ENCODE measurements around the gene SPATA21.
"Not testable (repeated sequence)": the region's sequence is repeated elsewhere in the genome, so short reads cannot be mapped to it uniquely, and the experiment has no call there.

Gene SPATA21

GRCh38 chr1:16464917-16465625, 27.8 kb upstream of the SPATA21 start:
- TF ChIP-seq JUND (IDR thresholded peaks at IDR 0.05; ENCODE audit: low read depth) = no peak
- in situ Hi-C loops (cut with HindIII; ENCODE audit: low pct_unique_long_range_greater_than_20kb, low sequenced_read_pairs) = no loop called here
- no peak for DNase-seq (ENCODE audit: low read depth in 1 of 2, low spot score in 1 of 2)

GRCh38 chr1:16462773-16463330, 25.6 kb upstream of the SPATA21 start:
- in situ Hi-C loops (cut with HindIII; ENCODE audit: low pct_unique_long_range_greater_than_20kb, low sequenced_read_pairs) = no loop called here
- no peak for TF ChIP-seq JUND (IDR thresholded peaks at IDR 0.05; ENCODE audit: low read depth)
- DNase-seq (ENCODE audit: low read depth in 1 of 2, low spot score in 1 of 2) = no peak

GRCh38 chr1:16461681-16462080, 24.5 kb upstream of the SPATA21 start:
- in situ Hi-C loops (cut with HindIII; ENCODE audit: low pct_unique_long_range_greater_than_20kb, low sequenced_read_pairs) = no loop called here
- TF ChIP-seq JUND (IDR thresholded peaks at IDR 0.05; ENCODE audit: low read depth) = no peak
- DNase-seq (ENCODE audit: low read depth in 1 of 2, low spot score in 1 of 2) = no peak

GRCh38 chr1:16459352-16459925, 22.2 kb upstream of the SPATA21 start:
- in situ Hi-C loops (cut with HindIII; ENCODE audit: low pct_unique_long_range_greater_than_20kb, low sequenced_read_pairs) = no loop called here
- DNase-seq (ENCODE audit: low read depth in 1 of 2, low spot score in 1 of 2) = no peak

GRCh38 chr1:16458831-16459230, 21.6 kb upstream of the SPATA21 start:
- no peak for DNase-seq (ENCODE audit: low read depth in 1 of 2, low spot score in 1 of 2)
- in situ Hi-C loops (cut with HindIII; ENCODE audit: low pct_unique_long_range_greater_than_20kb, low sequenced_read_pairs) = no loop called here
- no peak for TF ChIP-seq JUND (IDR thresholded peaks at IDR 0.05; ENCODE audit: low read depth)

More at GRCh38 chr1:16459352-16459925, 22.2 kb upstream of the SPATA21 start:
- TF ChIP-seq JUND (IDR thresholded peaks at IDR 0.05; ENCODE audit: low read depth) = no peak

- DNase-seq (ENCODE audit: low read depth in 1 of 2, low spot score in 1 of 2); in situ Hi-C loops (cut with HindIII; ENCODE audit: low pct_unique_long_range_greater_than_20kb, low sequenced_read_pairs): not testable (repeated sequence)
Observed at GRCh38 chr1:16456151-16456550, 18.9 kb upstream of the SPATA21 start.

GRCh38 chr1:16454909-16455308, 17.7 kb upstream of the SPATA21 start:
- in situ Hi-C loops (cut with HindIII; ENCODE audit: low pct_unique_long_range_greater_than_20kb, low sequenced_read_pairs); DNase-seq (ENCODE audit: low read depth in 1 of 2, low spot score in 1 of 2): not testable (repeated sequence)

GRCh38 chr1:16451841-16452528, 14.8 kb upstream of the SPATA21 start:
- no peak for DNase-seq (ENCODE audit: low read depth in 1 of 2, low spot score in 1 of 2)
- TF ChIP-seq JUND (IDR thresholded peaks at IDR 0.05; ENCODE audit: low read depth) = no peak
- in situ Hi-C loops (cut with HindIII; ENCODE audit: low pct_unique_long_range_greater_than_20kb, low sequenced_read_pairs) = no loop called here

GRCh38 chr1:16450863-16451481, 13.7 kb upstream of the SPATA21 start:
- in situ Hi-C loops (cut with HindIII; ENCODE audit: low pct_unique_long_range_greater_than_20kb, low sequenced_read_pairs) = no loop called here
- DNase-seq (ENCODE audit: low read depth in 1 of 2, low spot score in 1 of 2) = no peak
- no peak for TF ChIP-seq JUND (IDR thresholded peaks at IDR 0.05; ENCODE audit: low read depth)

- DNase-seq (ENCODE audit: low read depth in 1 of 2, low spot score in 1 of 2) = no peak
- no peak for TF ChIP-seq JUND (IDR thresholded peaks at IDR 0.05; ENCODE audit: low read depth)
- in situ Hi-C loops (cut with HindIII; ENCODE audit: low pct_unique_long_range_greater_than_20kb, low sequenced_read_pairs) = no loop called here
Observed at GRCh38 chr1:16449666-16450065, 12.4 kb upstream of the SPATA21 start.

- DNase-seq (ENCODE audit: low read depth in 1 of 2, low spot score in 1 of 2) = no peak
- no peak for TF ChIP-seq JUND (IDR thresholded peaks at IDR 0.05; ENCODE audit: low read depth)
- in situ Hi-C loops (cut with HindIII; ENCODE audit: low pct_unique_long_range_greater_than_20kb, low sequenced_read_pairs) = no loop called here
Observed at GRCh38 chr1:16449065-16449464, 11.8 kb upstream of the SPATA21 start.

- no peak for TF ChIP-seq JUND (IDR thresholded peaks at IDR 0.05; ENCODE audit: low read depth)
- DNase-seq (ENCODE audit: low read depth in 1 of 2, low spot score in 1 of 2) = no peak
- in situ Hi-C loops (cut with HindIII; ENCODE audit: low pct_unique_long_range_greater_than_20kb, low sequenced_read_pairs) = no loop called here
Observed at GRCh38 chr1:16447641-16448040, 10.4 kb upstream of the SPATA21 start.

- DNase-seq (ENCODE audit: low read depth in 1 of 2, low spot score in 1 of 2) = no peak
- TF ChIP-seq JUND (IDR thresholded peaks at IDR 0.05; ENCODE audit: low read depth) = no peak
- in situ Hi-C loops (cut with HindIII; ENCODE audit: low pct_unique_long_range_greater_than_20kb, low sequenced_read_pairs) = no loop called here
Observed at GRCh38 chr1:16446116-16446515, 8.9 kb upstream of the SPATA21 start.

Measured in T47D (cell line).